Smooth muscle cell (in vitro differentiated cells): ENCODE measurements around the gene NINJ1. TPM values are rescaled to one million over a fixed set of nuclear protein-coding genes. Genes with fewer than 3 reads are reported as not detected.

Experiments used
- DNase-seq: peaks from one replicate; lab custom pipeline; 2025; ENCODE audit not compliant: unreplicated experiment; lab: John Stamatoyannopoulos, UW
- H2AFZ ChIP-seq: fragments of 200-600 bp; sonication (generic); 2 replicates; pipeline ENCODE4 v1.6.0; 2016; ENCODE audit warnings: antibody characterized with exemption, low read depth, mild to moderate bottlenecking
- H3F3A ChIP-seq: fragments of 200-600 bp; sonication (generic); 2 replicates; pipeline ENCODE4 v1.6.0; 2017; ENCODE audit warnings: antibody characterized with exemption, low read depth
- H3K27ac ChIP-seq: fragments of 200-600 bp; sonication (generic); 2 replicates; pipeline ENCODE4 v1.5.1; 2016; ENCODE audit warnings: low read depth, mild to moderate bottlenecking
- H3K27me3 ChIP-seq: fragments of 200-600 bp; sonication (generic); 2 replicates; pipeline ENCODE4 v1.6.1; 2016; ENCODE audit warnings: low read depth, mild to moderate bottlenecking
- H3K36me3 ChIP-seq: fragments of 200-600 bp; sonication (generic); 2 replicates; pipeline ENCODE4 v1.5.1; 2016; ENCODE audit warnings: low read depth
- H3K4me1 ChIP-seq: fragments of 200-600 bp; sonication (generic); 2 replicates; pipeline ENCODE4 v1.5.1; 2016; ENCODE audit warnings: low read depth
- H3K4me2 ChIP-seq: fragments of 200-600 bp; sonication (generic); 2 replicates; pipeline ENCODE4 v1.6.0; 2016; ENCODE audit warnings: mild to moderate bottlenecking
- H3K4me3 ChIP-seq: fragments of 200-600 bp; sonication (generic); 2 replicates; pipeline ENCODE4 v1.5.1; 2016; ENCODE audit warnings: mild to moderate bottlenecking
- H3K79me2 ChIP-seq: fragments of 200-600 bp; sonication (generic); 2 replicates; pipeline ENCODE4 v1.6.0; 2016; ENCODE audit warnings: low read depth, mild to moderate bottlenecking
- H3K9ac ChIP-seq: fragments of 200-600 bp; sonication (generic); 2 replicates; pipeline ENCODE4 v1.6.0; 2016; ENCODE audit warnings: low read depth
- H3K9me3 ChIP-seq: fragments of 200-600 bp; sonication (generic); replicated peaks from 2 replicates; pipeline ENCODE4 v1.5.1; 2016; ENCODE audit warnings: low read depth
- H4K20me1 ChIP-seq: fragments of 200-600 bp; sonication (generic); 2 replicates; pipeline ENCODE4 v1.6.0; 2016; ENCODE audit warnings: low read depth
- CTCF ChIP-seq: fragments of 200-600 bp; sonication (generic); IDR thresholded peaks from 2 replicates; pipeline ENCODE4 v1.5.1; 2017; ENCODE audit warnings: borderline replicate concordance, mild to moderate bottlenecking, antibody characterized with exemption; ENCODE audit not compliant: insufficient read depth, poor library complexity, severe bottlenecking
- WGBS: methylation state at CpG from one replicate; pipeline ENCODE4 v1.1.7; 2016; ENCODE audit warnings: low lambda C conversion rate; 5-methylcytosine and 5-hydroxymethylcytosine counted together
- polyA plus RNA-seq: library from polyadenylated mRNA; unstranded; fragments of >200 nt; fragmentation: Nextera tagmentation; extraction: Ambion mirVana; gene quantifications from 2 replicates; pipeline ENCODE4 v1.2.1, GENCODE V29; 2016
- total RNA-seq: library from RNA; depleted of rRNA; stranded (reverse); fragments of >200 nt; gene quantifications from 2 replicates; pipeline ENCODE4 v1.2.3, GENCODE V29; 2014

The NINJ1 gene
- total and polyA plus RNA-seq, 2 experiments from 2014 or later = 34.3 to 53.7 TPM

DNA sequence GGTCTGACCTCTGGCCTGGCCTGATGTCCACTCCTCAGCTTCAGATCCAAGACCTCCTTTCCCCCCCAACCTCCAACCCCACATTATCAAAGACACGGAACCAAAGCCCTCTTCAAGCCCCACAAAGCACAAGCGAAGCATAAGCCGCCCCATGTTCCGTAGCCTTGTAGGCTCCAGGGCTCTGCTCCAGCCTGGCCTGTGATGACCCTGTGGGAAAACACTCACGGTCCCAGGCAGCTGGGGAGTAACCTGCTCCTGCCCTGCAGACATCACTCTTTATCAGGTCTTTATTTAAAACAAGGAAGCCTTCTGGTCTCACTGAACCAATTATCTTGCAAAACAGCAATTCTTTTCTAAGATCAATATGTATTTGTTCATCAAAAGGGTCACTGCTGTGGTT, 34.5 kb upstream of the NINJ1 start:
- Histone ChIP-seq H4K20me1 (no peaks in the 10 kb centered on the region), H2AFZ (no peak overlapping the region), H3K4me1 (no peaks in the 10 kb centered on the region), H3K79me2 (no peaks in the 10 kb centered on the region), H3F3A (no peaks in the 10 kb centered on the region), H3K4me2 (no peak overlapping the region), H3K27me3 (no peaks in the 10 kb centered on the region), H3K27ac (no peak overlapping the region), H3K36me3 (no peaks in the 10 kb centered on the region), H3K4me3 (no peak overlapping the region), H3K9me3 (no peaks in the 10 kb centered on the region), H3K9ac (no peak overlapping the region)
- DNase-seq = no peak
- TF ChIP-seq CTCF = no peak
- 93% methylated on average over 5 of the region's 5 CpGs for WGBS

- no peak for TF ChIP-seq CTCF
- 92% methylated on average over 4 of the region's 4 CpGs for WGBS
- no peak for DNase-seq
Observed at GRCh38 chr9:93167838-93168237, 33.8 kb upstream of the NINJ1 start.

DNA sequence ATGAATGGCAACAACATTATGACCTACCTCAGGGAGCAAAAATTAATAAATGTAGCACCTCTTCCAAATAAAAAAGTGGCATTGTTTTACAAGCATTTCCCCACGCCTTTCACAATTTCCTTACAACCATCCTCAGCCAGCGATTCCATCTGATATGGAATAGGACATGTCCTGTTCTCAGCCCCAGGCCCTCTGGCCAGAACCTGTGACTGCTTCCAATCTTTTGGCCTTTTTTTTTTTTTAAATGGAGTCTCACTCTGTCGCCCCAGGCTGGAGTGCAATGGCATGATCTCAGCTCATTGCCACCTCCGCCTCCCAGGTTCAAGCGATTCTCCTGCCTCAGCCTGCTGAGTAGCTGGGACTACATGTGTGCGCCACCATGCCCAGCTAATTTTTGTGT, 33.1 kb upstream of the NINJ1 start:
- no peak overlapping the region for H3K9ac ChIP-seq
- H3K9me3 ChIP-seq = no peaks in the 10 kb centered on the region
- TF ChIP-seq CTCF = no peak
- H2AFZ ChIP-seq = no peak overlapping the region
- no peaks in the 10 kb centered on the region for H3K27me3 ChIP-seq
- H3K4me2 ChIP-seq = no peak overlapping the region
- no peaks in the 10 kb centered on the region for H3K4me1 ChIP-seq
- no peaks in the 10 kb centered on the region for H4K20me1 ChIP-seq
- no peaks in the 10 kb centered on the region for H3K79me2 ChIP-seq
- 87% methylated on average over 5 of the region's 6 CpGs for WGBS
- H3K4me3 ChIP-seq = no peak overlapping the region
- H3K36me3 ChIP-seq = no peaks in the 10 kb centered on the region
- H3K27ac ChIP-seq = no peak overlapping the region
- H3F3A ChIP-seq = no peaks in the 10 kb centered on the region
- DNase-seq = no peak

More at GRCh38 chr9:93167838-93168237, 33.8 kb upstream of the NINJ1 start:
- H3K4me2 ChIP-seq = no peak overlapping the region
- no peaks in the 10 kb centered on the region for H3K4me1 ChIP-seq
- H3K9me3 ChIP-seq = no peaks in the 10 kb centered on the region
- no peaks in the 10 kb centered on the region for H3F3A ChIP-seq
- H3K27me3 ChIP-seq = no peaks in the 10 kb centered on the region
- H3K27ac ChIP-seq = no peak overlapping the region
- H3K36me3 ChIP-seq = no peaks in the 10 kb centered on the region
- no peak overlapping the region for H3K4me3 ChIP-seq
- H2AFZ ChIP-seq = no peak overlapping the region
- no peaks in the 10 kb centered on the region for H3K79me2 ChIP-seq
- no peak overlapping the region for H3K9ac ChIP-seq
- no peaks in the 10 kb centered on the region for H4K20me1 ChIP-seq

GRCh38 chr9:93166699-93167098, 32.6 kb upstream of the NINJ1 start:
- no peak overlapping the region for H3K4me3 ChIP-seq
- H3K79me2 ChIP-seq = no peaks in the 10 kb centered on the region
- no peaks in the 10 kb centered on the region for H3K27me3 ChIP-seq
- DNase-seq = no peak
- 87% methylated on average over 7 of the region's 7 CpGs for WGBS
- no peak for TF ChIP-seq CTCF
- H3K36me3 ChIP-seq = no peaks in the 10 kb centered on the region
- no peak overlapping the region for H3K9ac ChIP-seq
- H3K4me2 ChIP-seq = no peak overlapping the region
- H3F3A ChIP-seq = no peaks in the 10 kb centered on the region
- no peaks in the 10 kb centered on the region for H3K4me1 ChIP-seq
- no peak overlapping the region for H2AFZ ChIP-seq
- H4K20me1 ChIP-seq = no peaks in the 10 kb centered on the region
- H3K27ac ChIP-seq = no peak overlapping the region
- no peaks in the 10 kb centered on the region for H3K9me3 ChIP-seq
